IMR-90 (cell line): ENCODE results near the gene LDLRAD3. TPM values are rescaled to one million over a fixed set of nuclear protein-coding genes. Genes with fewer than 3 reads are reported as not detected.

Experiments
- ATAC-seq: fragments of 200-7000 bp; cut with Tn5 transposase; 2 replicates; pipeline ENCODE4 v1.9.1; 2020; ENCODE audit warnings: low read depth, mild to moderate bottlenecking, moderate library complexity
- BruUV-seq: library from RNA; stranded (reverse); fragments of 400-500 nt; replicated peaks from 2 replicates; lab custom pipeline; 2021; lab: Mats Ljungman, UMichigan
- CTCF ChIA-PET: fragments of 300-600 bp; formaldehyde crosslinking; extraction: SDS; loops from one replicate; lab custom pipeline; 2021; ENCODE audit warnings: antibody characterized with exemption; lab: Yijun Ruan, JAX
- POLR2A ChIA-PET: fragments of 300-600 bp; sonication (Branson Sonifier 250); formaldehyde crosslinking; loops from one replicate; lab custom pipeline; 2022; ENCODE audit warnings: antibody characterized with exemption; ENCODE audit not compliant: unreplicated experiment; lab: Charles Lee
- DNase-seq: peaks from one replicate; pipeline ENCODE4 v3.0.0; 2013
- H2AFZ ChIP-seq: replicated peaks from 2 replicates; pipeline ENCODE3; 2013; ENCODE audit warnings: low read length, mild to moderate bottlenecking; ENCODE audit not compliant: poor library complexity
- H2AK5ac ChIP-seq: 2 replicates; pipeline ENCODE4 v1.6.1; 2013; ENCODE audit warnings: low read depth, low read length, inconsistent platforms
- H2AK9ac ChIP-seq: replicated peaks from 2 replicates; pipeline ENCODE3; 2013; ENCODE audit warnings: mild to moderate bottlenecking, low read depth, low read length, moderate library complexity; ENCODE audit not compliant: poor library complexity
- H2BK120ac ChIP-seq: 2 replicates; pipeline ENCODE4 v1.6.1; 2013; ENCODE audit warnings: low read depth, low read length, inconsistent platforms
- H2BK15ac ChIP-seq: 3 replicates; pipeline ENCODE4 v1.6.1; 2013; ENCODE audit warnings: low read depth, low read length, inconsistent platforms
- H2BK20ac ChIP-seq: 2 replicates; pipeline ENCODE4 v1.6.1; 2013; ENCODE audit warnings: low read depth, mild to moderate bottlenecking, inconsistent platforms, low read length, moderate library complexity
- H2BK5ac ChIP-seq: 2 replicates; pipeline ENCODE4 v1.6.1; 2013; ENCODE audit warnings: mild to moderate bottlenecking, low read depth, low read length, inconsistent platforms; ENCODE audit not compliant: poor library complexity, severe bottlenecking
- H3K14ac ChIP-seq: replicated peaks from 2 replicates; pipeline ENCODE4 v1.6.1; 2013; ENCODE audit warnings: low read depth, low read length, inconsistent platforms
- H3K18ac ChIP-seq: 2 replicates; pipeline ENCODE4 v1.6.1; 2013; ENCODE audit warnings: low read depth, low read length, control low read depth
- H3K23ac ChIP-seq: 2 replicates; pipeline ENCODE4 v1.6.1; 2013; ENCODE audit warnings: low read depth, low read length, inconsistent platforms
- H3K27ac ChIP-seq: 2 replicates; pipeline ENCODE4 v1.5.1; 2013; ENCODE audit warnings: mild to moderate bottlenecking, control low read depth, low read length; ENCODE audit not compliant: insufficient read depth
- H3K27me3 ChIP-seq: 2 replicates; pipeline ENCODE4 v1.6.1; 2013; ENCODE audit warnings: low read length; ENCODE audit not compliant: control insufficient read depth, insufficient read depth
- H3K36me3 ChIP-seq: 2 replicates; pipeline ENCODE4 v1.6.1; 2013; ENCODE audit warnings: low read length, mixed read lengths; ENCODE audit not compliant: control insufficient read depth, insufficient read depth
- H3K4ac ChIP-seq: 2 replicates; pipeline ENCODE4 v1.6.1; 2013; ENCODE audit warnings: low read depth, low read length, inconsistent platforms
- H3K4me1 ChIP-seq: 2 replicates; pipeline ENCODE4 v1.6.1; 2013; ENCODE audit warnings: low read length, mixed read lengths; ENCODE audit not compliant: control insufficient read depth, insufficient read depth
- H3K4me2 ChIP-seq: 2 replicates; pipeline ENCODE4 v1.6.1; 2013; ENCODE audit warnings: low read depth, mild to moderate bottlenecking, control low read depth, low read length, moderate library complexity
- H3K4me3 ChIP-seq: 2 replicates; pipeline ENCODE4 v1.5.1; 2013; ENCODE audit warnings: low read depth, mild to moderate bottlenecking, control low read depth, low read length, moderate library complexity; ENCODE audit not compliant: insufficient read depth
- H3K56ac ChIP-seq: 2 replicates; pipeline ENCODE4 v1.6.1; 2013; ENCODE audit warnings: low read length, inconsistent platforms; ENCODE audit not compliant: insufficient read depth; ENCODE audit errors: extremely low read depth
- H3K79me1 ChIP-seq, 2 experiments: 2 replicates each; pipeline ENCODE4 v1.6.1; 2013; ENCODE audit warnings: low read length in 2 of 2, inconsistent platforms in 1 of 2, low read depth in 1 of 2
- H3K9ac ChIP-seq: 2 replicates; pipeline ENCODE4 v1.6.1; 2013; ENCODE audit warnings: low read depth, low read length, control low read depth
- H3K9me1 ChIP-seq: 2 replicates; pipeline ENCODE4 v1.6.1; 2013; ENCODE audit warnings: low read length, inconsistent platforms; ENCODE audit not compliant: insufficient read depth
- H3K9me3 ChIP-seq: 2 replicates; pipeline ENCODE4 v1.6.1; 2013; ENCODE audit warnings: low read length; ENCODE audit not compliant: control insufficient read depth, insufficient read depth
- H4K20me1 ChIP-seq: 2 replicates; pipeline ENCODE4 v1.6.1; 2013; ENCODE audit warnings: low read length, inconsistent platforms; ENCODE audit not compliant: insufficient read depth
- H4K5ac ChIP-seq: 2 replicates; pipeline ENCODE4 v1.6.1; 2013; ENCODE audit warnings: mild to moderate bottlenecking, low read depth, low read length, control low read depth
- H4K8ac ChIP-seq, 2 experiments: 2 replicates each; pipeline ENCODE4 v1.6.1; 2013; ENCODE audit warnings: low read depth in 2 of 2, low read length in 2 of 2, control low read depth in 1 of 2, inconsistent platforms in 1 of 2
- H4K91ac ChIP-seq: 2 replicates; pipeline ENCODE4 v1.6.1; 2013; ENCODE audit warnings: low read depth, low read length, inconsistent platforms; ENCODE audit not compliant: insufficient read depth
- BHLHE40 ChIP-seq: fragments of 150-350 bp; IDR thresholded peaks from 2 replicates; pipeline ENCODE4 v1.6.1; 2016; ENCODE audit warnings: mild to moderate bottlenecking, low read depth, low read length
- CEBPB ChIP-seq: IDR thresholded peaks from 2 replicates; pipeline ENCODE4 v1.6.1; 2012; ENCODE audit warnings: low read depth, low read length, improper control_type of control experiment
- CTCF ChIP-seq: conservative IDR thresholded peaks from 2 replicates; pipeline ENCODE4 v1.5.1; 2012; ENCODE audit warnings: mild to moderate bottlenecking, low read depth, low read length, improper control_type of control experiment
- FOS ChIP-seq: fragments of 150-350 bp; IDR thresholded peaks from 2 replicates; pipeline ENCODE4 v1.6.1; 2016; ENCODE audit warnings: low read depth, low read length
- RFX5 ChIP-seq: IDR thresholded peaks from 2 replicates; pipeline ENCODE4 v1.8.0; 2012; ENCODE audit warnings: low read depth, mild to moderate bottlenecking, low read length, moderate library complexity
- WGBS, 2 experiments: methylation state at CpG; one replicate each; pipeline versions ENCODE4 v1.1.5 to v1.1.7; 2013; ENCODE audit warnings: missing lambda C conversion rate in 2 of 2; ENCODE audit not compliant: insufficient read length in 1 of 2; ENCODE audit errors: extremely low coverage in 2 of 2; 5-methylcytosine and 5-hydroxymethylcytosine counted together
- dilution Hi-C: fragments of 300-500 bp; cut with HindIII; formaldehyde crosslinking; loops from one replicate; pipeline ENCODE4 v1.14.3; 2018; ENCODE audit warnings: low sequenced_read_pairs; ENCODE audit not compliant: unreplicated experiment
- in situ Hi-C: fragments of 300-500 bp; cut with MboI; formaldehyde crosslinking; loops from 3 replicates; pipeline ENCODE4 v1.14.3; 2019; ENCODE audit warnings: low sequenced_read_pairs, inconsistent platforms, mixed read lengths
- intact Hi-C: fragments of 100-400 bp; cut with micrococcal nuclease; formaldehyde crosslinking; loops from 2 replicates; pipeline ENCODE4 v1.10.0; 2022
- polyA plus RNA-seq, 3 experiments: library from polyadenylated mRNA; depleted of rRNA; stranded (reverse); fragments of >200 nt; gene quantifications; 2 replicates each; pipeline ENCODE4 v1.2.3, GENCODE V29; 2012; ENCODE audit warnings: low replicate concordance in 1 of 3
- total RNA-seq: library from RNA; depleted of rRNA; stranded (reverse); fragments of >200 nt; gene quantifications from 2 replicates; pipeline ENCODE4 v1.2.3, GENCODE V29; 2012
- TF ChIP-seq, protein P1 (sequence below): fragments of 150-350 bp; IDR thresholded peaks from 2 replicates; pipeline ENCODE4 v1.6.1; 2016; ENCODE audit warnings: low read depth, mild to moderate bottlenecking, low read length, moderate library complexity, borderline replicate concordance
- TF ChIP-seq, protein P2 (sequence below): fragments of 150-350 bp; IDR thresholded peaks from 2 replicates; pipeline ENCODE4 v1.6.1; 2017; ENCODE audit warnings: mild to moderate bottlenecking, antibody characterized with exemption, low read length, low read depth

The LDLRAD3 gene
- total and polyA plus RNA-seq, 2 of the 4 experiments (the other 2 are of a cell fraction): 2.7 to 6.4 TPM

DNA sequence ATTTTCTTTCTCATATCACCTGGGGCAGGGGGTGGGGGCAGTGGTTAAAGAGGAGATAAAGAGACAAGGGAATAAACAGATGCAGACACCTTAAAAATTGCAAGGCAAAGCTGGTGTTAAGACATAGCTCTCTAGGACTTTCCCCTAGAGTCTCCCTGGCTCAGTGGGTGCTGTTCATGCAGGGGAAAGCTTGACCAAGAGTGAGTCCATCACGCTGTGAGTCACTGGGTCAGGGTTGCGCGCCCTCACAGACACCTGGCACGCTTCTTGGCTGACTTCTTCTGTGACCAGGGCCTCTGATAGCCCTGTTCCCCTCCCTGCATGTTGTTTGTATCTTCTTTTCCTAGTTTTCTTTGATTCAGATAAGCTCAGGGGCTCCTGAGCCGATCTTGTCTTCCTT lies 313.5 kb downstream of the LDLRAD3 start:
- Histone ChIP-seq H2AFZ (no peak overlapping the region), H3K4me3 (no peak overlapping the region), H2BK20ac (no peak overlapping the region), H2BK5ac (no peak overlapping the region), H3K36me3 (no peaks in the 10 kb centered on the region), H3K14ac (no peak overlapping the region), H3K27ac (no peak overlapping the region), H3K4me1 (no peaks in the 10 kb centered on the region), H4K91ac (no peak overlapping the region), H2BK15ac (no peak overlapping the region), H3K23ac (no peak overlapping the region), H3K18ac (no peak overlapping the region), H4K8ac (no peak overlapping the region), H3K9ac (no peak overlapping the region), H3K4me2 (no peak overlapping the region), H3K79me1 (no peaks in the 10 kb centered on the region), H2BK120ac (no peak overlapping the region), H3K27me3 (peaks cover 31% of the 10 kb centered on the region), H2AK9ac (no peak overlapping the region), H3K9me1 (no peaks in the 10 kb centered on the region), H3K4ac (no peak overlapping the region), H2AK5ac (no peak overlapping the region), H4K5ac (no peak overlapping the region), H4K20me1 (no peaks in the 10 kb centered on the region), H3K56ac (no peak overlapping the region), H3K9me3 (peaks cover 4% of the 10 kb centered on the region; the same call in 1 of the 2 replicates)
- in situ Hi-C loops (loop anchor here (10.0 kb wide), 1 partner anchor 313 kb away; the partner anchor contains the start of gene LDLRAD3), intact Hi-C loops (loop anchor here (5.0 kb wide), 1 partner anchor 100 kb away; no protein-coding TSS in a partner anchor), dilution Hi-C loops (no loop called here)
- DNase-seq (peak; percentile 54), ATAC-seq (peak; percentile 31)
- ChIA-PET CTCF (interaction anchor here (1.0 to 1.7 kb wide), 5 partner anchors 8 to 435 kb away, joined by 3 to 6 read pairs (median 4); no protein-coding TSS in a partner anchor), POLR2A (no interaction called here)
- BruUV-seq: no TSS peak
- TF ChIP-seq BHLHE40 (peak; percentile 70), CTCF (no peak), CEBPB (no peak), FOS (peak; percentile 57), RFX5 (no peak)
- TF ChIP-seq, protein P1, sequence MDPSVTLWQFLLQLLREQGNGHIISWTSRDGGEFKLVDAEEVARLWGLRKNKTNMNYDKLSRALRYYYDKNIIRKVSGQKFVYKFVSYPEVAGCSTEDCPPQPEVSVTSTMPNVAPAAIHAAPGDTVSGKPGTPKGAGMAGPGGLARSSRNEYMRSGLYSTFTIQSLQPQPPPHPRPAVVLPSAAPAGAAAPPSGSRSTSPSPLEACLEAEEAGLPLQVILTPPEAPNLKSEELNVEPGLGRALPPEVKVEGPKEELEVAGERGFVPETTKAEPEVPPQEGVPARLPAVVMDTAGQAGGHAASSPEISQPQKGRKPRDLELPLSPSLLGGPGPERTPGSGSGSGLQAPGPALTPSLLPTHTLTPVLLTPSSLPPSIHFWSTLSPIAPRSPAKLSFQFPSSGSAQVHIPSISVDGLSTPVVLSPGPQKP: no peak
- TF ChIP-seq, protein P2, sequence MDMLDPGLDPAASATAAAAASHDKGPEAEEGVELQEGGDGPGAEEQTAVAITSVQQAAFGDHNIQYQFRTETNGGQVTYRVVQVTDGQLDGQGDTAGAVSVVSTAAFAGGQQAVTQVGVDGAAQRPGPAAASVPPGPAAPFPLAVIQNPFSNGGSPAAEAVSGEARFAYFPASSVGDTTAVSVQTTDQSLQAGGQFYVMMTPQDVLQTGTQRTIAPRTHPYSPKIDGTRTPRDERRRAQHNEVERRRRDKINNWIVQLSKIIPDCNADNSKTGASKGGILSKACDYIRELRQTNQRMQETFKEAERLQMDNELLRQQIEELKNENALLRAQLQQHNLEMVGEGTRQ: no peak
- WGBS, 2 experiments: no CpG with 5 or more reads among the region's 5 CpGs
